Ectodermal cell (in vitro differentiated cells): ENCODE results near the gene CNGA2.

Experiments used
- H3K27ac ChIP-seq: 2 replicates; pipeline ENCODE4 v1.7.0; 2013; ENCODE audit warnings: mild to moderate bottlenecking, low read depth, low read length; ENCODE audit not compliant: insufficient read depth, poor library complexity, severe bottlenecking
- H3K27me3 ChIP-seq: 2 replicates; pipeline ENCODE4 v1.7.0; 2013; ENCODE audit warnings: mild to moderate bottlenecking, low read length; ENCODE audit not compliant: insufficient read depth, control insufficient read depth, poor library complexity, severe bottlenecking
- H3K36me3 ChIP-seq: one replicate; pipeline ENCODE4 v1.7.0; 2013; ENCODE audit warnings: low read length; ENCODE audit not compliant: control insufficient read depth, insufficient read depth
- H3K4me1 ChIP-seq: one replicate; pipeline ENCODE4 v1.7.0; 2013; ENCODE audit warnings: low read length; ENCODE audit not compliant: control insufficient read depth, insufficient read depth
- H3K4me3 ChIP-seq: 2 replicates; pipeline ENCODE4 v1.7.0; 2013; ENCODE audit warnings: low read depth, low read length, control low read depth; ENCODE audit not compliant: insufficient read depth
- H3K9me3 ChIP-seq: 2 replicates; pipeline ENCODE4 v1.7.0; 2013; ENCODE audit warnings: mild to moderate bottlenecking, low read length, moderate library complexity; ENCODE audit not compliant: control insufficient read depth
- WGBS, 2 experiments: methylation state at CpG; one replicate each; pipeline ENCODE4 v1.1.7; 2013; ENCODE audit warnings: missing lambda C conversion rate in 2 of 2; 5-methylcytosine and 5-hydroxymethylcytosine counted together

The CNGA2 gene

DNA sequence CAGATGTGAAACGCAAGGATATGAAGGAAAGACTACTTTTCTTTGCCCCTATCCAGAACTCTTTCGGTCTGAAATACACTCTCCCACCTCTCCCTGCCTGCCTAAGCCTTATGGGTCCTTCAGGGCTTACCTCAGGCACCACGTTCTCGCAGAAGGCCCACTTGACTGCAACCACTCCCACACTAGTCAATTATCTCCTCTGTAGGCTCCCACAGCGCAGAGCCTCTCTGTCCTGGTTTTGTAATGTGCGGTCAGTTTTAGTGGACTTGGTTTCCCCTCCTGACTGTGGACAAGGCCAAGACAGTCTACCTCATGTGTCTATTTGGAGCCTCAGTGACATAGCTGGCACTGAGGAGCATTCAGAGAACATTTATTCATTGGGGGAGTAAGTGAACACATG is 11.1 kb downstream of the CNGA2 start:
- Histone ChIP-seq H3K36me3 (no peaks in the 10 kb centered on the region), H3K4me1 (no peaks in the 10 kb centered on the region), H3K27me3 (no peaks in the 10 kb centered on the region), H3K4me3 (no peak overlapping the region), H3K9me3 (no peaks in the 10 kb centered on the region), H3K27ac (no peak overlapping the region)
- WGBS, 2 experiments = 84 to 90% methylated on average over 6 of the region's 6 CpGs

DNA sequence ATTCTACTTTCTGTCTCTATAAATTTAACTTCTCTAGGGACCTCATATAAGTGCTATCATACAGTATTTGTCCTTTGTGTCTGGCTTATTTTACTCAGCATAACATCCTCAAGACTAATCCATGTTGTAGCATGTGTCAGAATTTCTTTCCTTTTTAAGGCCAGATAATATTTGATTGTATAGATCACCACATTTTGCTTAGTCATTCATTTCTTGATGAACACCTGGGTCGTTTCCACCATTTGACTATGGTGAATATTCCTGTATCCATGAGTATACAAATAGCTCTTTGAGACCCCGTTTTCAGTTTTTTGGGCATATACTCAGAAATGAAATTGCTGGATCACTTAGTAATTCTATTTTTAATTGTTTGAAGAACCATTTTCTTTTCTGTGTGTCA is 12.0 kb downstream of the CNGA2 start:
- no peak overlapping the region for H3K27ac ChIP-seq
- H3K9me3 ChIP-seq = no peaks in the 10 kb centered on the region
- H3K4me3 ChIP-seq = no peak overlapping the region
- no peaks in the 10 kb centered on the region for H3K4me1 ChIP-seq
- no peaks in the 10 kb centered on the region for H3K36me3 ChIP-seq
- no peaks in the 10 kb centered on the region for H3K27me3 ChIP-seq
- 89% methylated on average over 2 of the region's 2 CpGs; no CpG with 5 or more reads in 1 of the 2 experiments for WGBS, 2 experiments

DNA sequence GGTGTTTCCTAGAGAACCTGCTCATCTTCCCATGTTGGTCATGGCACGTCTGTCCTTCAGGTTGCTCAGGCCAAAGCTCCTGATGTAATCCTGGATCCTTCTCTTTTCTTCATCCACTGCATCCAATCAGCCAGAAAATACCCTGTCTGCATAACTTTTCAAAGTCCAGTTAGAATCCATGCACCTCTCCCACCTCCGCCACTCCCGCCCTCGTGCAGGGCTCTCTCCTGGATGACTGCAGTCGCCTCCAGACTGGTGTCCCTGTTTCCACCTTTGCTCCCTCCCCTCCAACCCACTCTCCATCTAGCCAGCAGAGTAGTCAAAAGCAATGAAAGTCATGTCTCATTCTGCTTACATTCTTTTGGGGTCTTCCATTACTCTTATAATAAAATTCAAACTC is 16.0 kb downstream of the CNGA2 start:
- WGBS, 2 experiments = 92 to 95% methylated on average over 5 of the region's 5 CpGs
- H3K4me3 ChIP-seq = no peak overlapping the region
- no peaks in the 10 kb centered on the region for H3K27me3 ChIP-seq
- no peaks in the 10 kb centered on the region for H3K9me3 ChIP-seq
- H3K36me3 ChIP-seq = no peaks in the 10 kb centered on the region
- no peaks in the 10 kb centered on the region for H3K4me1 ChIP-seq
- no peak overlapping the region for H3K27ac ChIP-seq

DNA sequence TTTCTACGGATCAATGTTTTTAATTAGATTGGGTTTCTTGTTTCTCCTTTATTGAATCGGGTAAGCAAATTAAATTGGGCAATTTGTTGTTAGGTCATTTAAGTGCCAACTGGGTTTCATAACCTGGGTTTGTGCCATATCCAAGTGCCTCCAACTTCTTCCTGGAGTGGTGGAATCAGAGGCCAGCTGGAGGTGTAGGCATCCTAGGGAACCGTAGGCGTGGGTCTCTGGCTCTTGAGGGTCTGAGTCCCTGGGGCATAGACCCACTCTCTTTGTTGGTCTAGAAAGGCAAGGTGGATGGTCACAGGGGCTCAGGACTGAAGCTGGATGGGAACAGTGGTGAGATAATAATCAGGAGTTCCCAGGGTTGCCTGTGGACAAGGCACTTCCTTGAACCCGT is 18.3 kb downstream of the CNGA2 start:
- Histone ChIP-seq H3K36me3 (no peaks in the 10 kb centered on the region), H3K4me3 (no peak overlapping the region), H3K27ac (no peak overlapping the region), H3K27me3 (no peaks in the 10 kb centered on the region), H3K9me3 (no peaks in the 10 kb centered on the region), H3K4me1 (no peaks in the 10 kb centered on the region)
- WGBS, 2 experiments = 96 to 97% methylated on average over 5 of the region's 5 CpGs

DNA sequence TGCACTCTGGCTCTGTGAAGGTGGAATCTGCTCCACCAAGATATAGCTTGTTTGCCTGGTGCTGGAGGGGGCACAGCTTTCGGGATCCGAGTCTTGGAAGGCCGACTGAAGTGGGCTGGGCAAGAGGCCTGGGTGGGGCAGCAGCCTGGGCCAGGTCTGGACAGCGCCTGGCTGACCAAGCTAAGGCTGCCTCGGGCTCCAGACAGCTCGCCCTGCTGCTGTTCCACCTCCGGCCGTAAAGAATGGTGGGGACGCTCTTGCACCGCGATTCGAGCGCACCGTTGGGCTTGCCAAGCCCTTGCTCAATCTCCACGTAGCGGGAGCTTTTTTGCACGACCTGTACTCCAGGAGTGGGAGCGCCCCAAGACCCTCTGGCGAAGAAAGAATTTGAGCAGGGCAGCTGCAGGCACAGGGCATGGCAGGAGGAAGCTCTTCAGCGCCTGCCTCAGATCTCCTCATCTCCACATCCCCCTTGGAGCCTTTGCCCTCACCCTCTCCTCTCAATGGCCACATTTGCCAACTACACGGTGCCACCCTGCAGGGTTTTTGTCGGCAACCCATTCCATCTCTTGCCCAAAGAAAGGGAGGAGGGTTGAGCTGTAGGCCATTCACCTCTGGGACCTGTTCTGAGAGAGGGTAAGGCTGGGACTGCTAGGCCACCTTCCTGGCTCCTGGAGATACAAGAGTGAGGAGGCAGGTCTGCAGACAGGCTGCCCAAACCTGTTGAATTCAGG is 18.9 kb downstream of the CNGA2 start:
- H3K4me3 ChIP-seq = no peak overlapping the region
- WGBS, 2 experiments = 13 to 17% methylated on average over 22 of the region's 22 CpGs
- H3K4me1 ChIP-seq = no peaks in the 10 kb centered on the region
- H3K27me3 ChIP-seq = no peaks in the 10 kb centered on the region
- H3K27ac ChIP-seq = no peak overlapping the region
- no peaks in the 10 kb centered on the region for H3K9me3 ChIP-seq
- H3K36me3 ChIP-seq = no peaks in the 10 kb centered on the region

DNA sequence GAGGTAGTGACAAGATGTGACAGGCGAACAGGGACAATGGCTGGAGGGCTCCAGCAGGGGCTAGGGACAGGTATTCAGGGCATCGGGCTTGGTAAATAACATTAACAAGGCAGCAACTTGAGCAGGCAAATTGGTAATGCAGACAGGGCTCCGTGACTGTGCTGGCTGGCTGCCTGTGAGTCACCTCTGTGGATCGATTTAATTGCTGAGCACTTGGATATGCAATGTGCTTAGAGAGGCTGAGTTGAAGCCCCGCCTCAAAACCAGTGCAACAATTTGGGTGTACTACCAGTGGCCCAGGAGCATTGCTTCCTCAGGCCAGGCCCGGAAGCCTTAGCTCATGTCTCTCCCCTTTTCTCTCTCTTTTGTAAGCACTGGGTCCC is 19.5 kb downstream of the CNGA2 start:
- Histone ChIP-seq H3K9me3 (no peaks in the 10 kb centered on the region), H3K27ac (no peak overlapping the region), H3K36me3 (no peaks in the 10 kb centered on the region), H3K27me3 (no peaks in the 10 kb centered on the region), H3K4me3 (no peak overlapping the region), H3K4me1 (no peaks in the 10 kb centered on the region)
- WGBS, 2 experiments = 74 to 86% methylated on average over 6 of the region's 6 CpGs

DNA sequence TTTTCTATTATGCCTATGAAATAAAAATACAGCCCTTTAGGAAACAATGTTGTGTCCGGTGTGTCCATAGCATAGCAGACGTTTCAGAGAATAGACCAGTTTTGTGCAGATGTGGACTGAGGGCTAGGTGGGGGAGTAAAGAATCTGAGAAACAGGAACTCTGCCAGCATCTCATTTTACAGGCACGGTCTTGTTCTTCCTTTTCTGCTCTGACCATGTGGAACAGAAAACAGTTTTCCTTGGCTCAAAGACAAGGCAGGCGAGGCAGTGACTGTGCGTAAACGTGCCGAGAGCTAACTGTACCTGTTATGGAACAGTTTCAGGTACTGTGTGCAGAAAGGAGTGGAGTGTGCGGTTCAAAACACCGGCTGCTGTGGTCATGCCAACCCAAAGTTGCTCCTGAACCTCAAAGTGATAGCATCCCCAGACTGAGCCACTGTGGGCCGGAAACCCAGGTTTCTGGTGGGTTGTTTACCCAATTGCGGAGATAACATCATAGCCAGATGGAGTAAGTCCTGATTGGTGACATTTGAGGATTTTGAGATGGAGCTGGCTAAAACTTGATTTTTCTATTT is 20.2 kb downstream of the CNGA2 start:
- WGBS, 2 experiments = 93 to 94% methylated on average over 11 of the region's 11 CpGs

DNA sequence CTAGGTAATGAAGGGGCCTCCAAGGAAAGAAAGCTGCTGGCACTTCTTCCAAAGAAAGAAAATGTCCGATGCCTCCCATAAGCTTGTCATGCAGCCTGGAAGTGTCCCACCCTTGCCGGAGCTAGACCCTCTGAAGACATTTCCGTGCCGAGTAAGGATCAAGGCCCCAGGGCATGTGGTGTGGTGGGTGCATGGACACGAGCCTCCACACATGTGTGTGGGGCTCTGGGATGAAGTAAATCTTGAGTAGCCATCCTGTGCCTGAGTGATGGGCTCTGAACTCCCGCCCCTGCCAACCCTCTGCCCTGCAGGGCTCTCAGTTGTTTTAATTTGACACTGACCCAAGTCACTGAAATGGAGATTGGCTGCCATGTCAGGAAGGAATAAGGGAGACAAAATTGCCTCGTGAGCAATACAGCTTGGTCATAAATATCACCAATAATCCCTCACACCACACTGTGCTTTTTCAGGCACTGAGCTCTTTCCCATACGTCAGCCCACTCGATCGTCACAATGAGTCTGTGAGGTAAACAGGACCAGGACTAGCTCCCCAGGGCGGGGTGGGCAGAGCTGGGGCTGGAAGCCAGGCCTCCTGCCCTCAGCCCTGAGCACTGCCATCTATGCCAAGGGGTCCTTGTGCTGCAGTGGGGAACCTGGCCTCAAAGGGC is 24.6 kb downstream of the CNGA2 start:
- H3K27me3 ChIP-seq = no peaks in the 10 kb centered on the region
- no peak overlapping the region for H3K27ac ChIP-seq
- no peak overlapping the region for H3K4me3 ChIP-seq
- WGBS, 2 experiments = 92 to 95% methylated on average over 11 of the region's 11 CpGs
- no peaks in the 10 kb centered on the region for H3K9me3 ChIP-seq
- no peaks in the 10 kb centered on the region for H3K36me3 ChIP-seq
- H3K4me1 ChIP-seq = no peaks in the 10 kb centered on the region

More for the DNA sequence above, 20.2 kb downstream of the CNGA2 start:
- Histone ChIP-seq H3K27ac (no peak overlapping the region), H3K36me3 (no peaks in the 10 kb centered on the region), H3K9me3 (no peaks in the 10 kb centered on the region), H3K4me1 (no peaks in the 10 kb centered on the region), H3K4me3 (no peak overlapping the region), H3K27me3 (no peaks in the 10 kb centered on the region)

DNA sequence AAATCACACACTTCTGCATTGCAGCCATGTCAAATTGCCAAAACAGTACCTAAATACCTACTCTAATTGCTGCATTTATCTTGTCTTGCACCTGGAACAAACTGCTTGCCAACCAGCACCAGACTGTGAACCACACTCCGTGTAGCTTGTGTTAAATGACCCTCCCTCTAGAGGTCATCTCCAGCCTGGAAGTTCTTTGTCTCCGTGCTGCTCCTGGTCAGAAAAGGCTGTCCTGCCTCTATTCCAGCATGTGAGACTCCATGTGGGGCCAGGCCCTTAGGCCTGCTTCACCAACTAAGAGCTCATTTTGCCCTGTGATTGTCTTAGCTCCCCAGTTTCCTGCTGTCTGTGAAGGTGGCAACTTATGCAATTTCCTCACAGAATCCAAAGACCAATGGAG is 28.3 kb downstream of the CNGA2 start:
- Histone ChIP-seq H3K4me1 (no peaks in the 10 kb centered on the region), H3K27ac (no peak overlapping the region), H3K36me3 (no peaks in the 10 kb centered on the region), H3K27me3 (no peaks in the 10 kb centered on the region), H3K4me3 (no peak overlapping the region), H3K9me3 (no peaks in the 10 kb centered on the region)
- 62 to 69% methylated on average over 2 of the region's 2 CpGs for WGBS, 2 experiments

DNA sequence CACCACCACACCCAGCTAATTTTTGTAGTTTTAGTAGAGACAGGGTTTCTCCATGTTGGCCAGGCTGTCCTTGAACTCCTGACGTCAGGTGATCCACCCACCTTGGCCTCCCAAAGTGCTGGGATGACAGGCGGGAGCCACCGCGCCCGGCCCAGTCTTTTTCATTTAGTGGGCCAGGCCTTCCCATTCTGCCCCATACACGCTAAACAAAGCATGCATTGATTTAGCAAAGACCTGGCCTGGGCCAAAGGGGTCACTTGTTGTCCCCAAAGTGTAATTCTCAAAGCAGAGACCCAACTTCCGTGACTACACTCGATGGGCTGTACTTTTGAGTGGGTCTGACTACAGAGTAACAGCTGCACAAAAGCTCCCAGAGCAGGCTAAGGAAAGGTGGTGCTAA is 29.2 kb downstream of the CNGA2 start:
- H3K9me3 ChIP-seq = no peaks in the 10 kb centered on the region
- WGBS, 2 experiments = 93% methylated on average over 8 of the region's 8 CpGs
- H3K27ac ChIP-seq = no peak overlapping the region
- H3K36me3 ChIP-seq = no peaks in the 10 kb centered on the region
- H3K4me3 ChIP-seq = no peak overlapping the region
- H3K4me1 ChIP-seq = no peaks in the 10 kb centered on the region
- no peaks in the 10 kb centered on the region for H3K27me3 ChIP-seq
